Stimulated activated CD4-positive, alpha-beta T cell treated with anti-CD3 and anti-CD28 coated beads, Interleukin-12 subunit alpha, Interleukin-12 subunit beta, amount 100 ng/mL, for 4 hours (primary cell): ENCODE data around the gene CACNA1G.
A peak's percentile ranks its signal among the peaks of the same experiment; 100 is the strongest.

Experiments
- DNase-seq: peaks from one replicate; pipeline ENCODE4 v3.0.0-alpha.2; 2020

The CACNA1G gene

GRCh38 chr17:50560185-50560824 is at the start of gene CACNA1G:
TSS of gene CACNA1G (plus strand) at chr17:50560715. CDS start at chr17:50561460, 745 bp downstream.
- DNase-seq = peak; percentile 87

DNA sequence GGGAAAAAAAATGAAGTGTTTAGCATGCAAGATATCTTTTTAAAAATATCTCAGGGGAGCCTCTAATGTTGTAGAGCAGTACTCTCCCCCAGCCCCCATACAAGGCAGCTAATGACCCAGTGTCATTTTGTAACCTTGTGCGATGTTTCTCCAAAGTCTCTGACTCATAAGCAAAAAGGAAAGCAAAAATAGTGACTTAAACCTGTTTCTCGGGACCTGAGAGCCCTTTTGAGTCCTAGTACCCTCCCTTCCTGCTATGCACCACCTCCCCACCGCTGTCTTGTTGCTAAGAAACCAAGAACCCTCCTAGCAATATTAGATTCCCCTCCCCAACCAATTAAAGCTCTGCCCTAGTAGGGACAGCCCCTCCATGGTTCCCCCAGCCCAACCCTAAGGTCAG is 49.5 kb upstream of the CACNA1G start:
- DNase-seq = peak; percentile 38

DNA sequence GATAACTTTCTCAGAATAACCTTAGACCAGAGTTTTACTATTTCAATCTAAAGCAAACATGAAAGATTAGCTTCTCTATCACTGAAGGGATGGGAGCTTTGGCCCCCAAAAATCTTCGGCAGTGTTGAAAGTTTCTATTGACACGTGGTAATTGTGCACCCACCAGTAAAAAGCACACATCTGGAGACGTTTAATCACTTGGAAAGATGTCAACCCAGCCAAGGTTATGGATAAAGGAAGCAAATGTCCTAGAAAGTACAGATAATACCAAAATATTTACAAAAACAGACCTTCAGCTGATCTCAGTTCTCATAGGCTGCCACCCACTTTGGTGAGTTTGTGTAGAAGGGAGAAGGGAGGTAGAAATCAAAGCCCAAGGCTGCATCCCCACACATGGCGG is 47.0 kb upstream of the CACNA1G start:
- no peak for DNase-seq

- DNase-seq = no peak
These were observed 46.1 kb upstream of the CACNA1G start for GRCh38 chr17:50514388-50514787.

DNA sequence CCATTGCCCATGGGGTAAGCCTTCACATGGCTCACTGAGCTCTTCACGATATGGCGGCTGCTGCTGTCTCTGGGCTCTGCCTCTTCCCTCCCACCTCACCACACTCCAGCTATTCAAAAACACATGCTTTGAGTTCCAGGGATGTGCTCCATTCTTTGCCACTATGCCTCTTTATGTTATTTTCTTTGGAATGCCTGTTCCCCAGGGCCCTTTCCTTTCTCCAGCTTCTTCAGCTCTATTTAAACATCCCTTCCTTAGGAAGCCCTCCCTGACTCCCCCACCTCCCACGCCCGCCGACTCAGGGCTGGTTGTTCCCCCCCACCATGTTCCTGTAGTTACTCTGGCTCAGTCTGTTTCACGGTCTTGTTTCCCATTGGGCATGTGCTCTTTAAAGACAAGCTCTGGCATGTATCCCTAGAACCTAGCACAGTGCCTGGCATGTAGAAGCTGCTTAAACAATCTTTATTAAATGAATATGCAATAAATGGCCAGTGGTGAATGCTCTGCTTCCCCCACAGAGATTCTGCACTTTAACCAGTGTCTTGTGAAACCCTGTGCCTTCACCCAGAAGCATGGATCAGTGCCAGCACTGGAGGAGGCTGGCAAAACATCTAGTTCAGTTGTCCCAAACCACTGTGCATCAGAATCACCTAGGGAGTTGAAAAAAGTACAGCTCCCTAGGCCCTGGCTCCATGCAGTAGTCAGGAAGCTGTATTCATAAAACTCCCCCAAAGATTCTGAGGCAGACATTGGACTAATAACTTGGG is 45.4 kb upstream of the CACNA1G start:
- DNase-seq = no peak

- DNase-seq = no peak
These were observed 43.5 kb upstream of the CACNA1G start for GRCh38 chr17:50517011-50517410.

DNA sequence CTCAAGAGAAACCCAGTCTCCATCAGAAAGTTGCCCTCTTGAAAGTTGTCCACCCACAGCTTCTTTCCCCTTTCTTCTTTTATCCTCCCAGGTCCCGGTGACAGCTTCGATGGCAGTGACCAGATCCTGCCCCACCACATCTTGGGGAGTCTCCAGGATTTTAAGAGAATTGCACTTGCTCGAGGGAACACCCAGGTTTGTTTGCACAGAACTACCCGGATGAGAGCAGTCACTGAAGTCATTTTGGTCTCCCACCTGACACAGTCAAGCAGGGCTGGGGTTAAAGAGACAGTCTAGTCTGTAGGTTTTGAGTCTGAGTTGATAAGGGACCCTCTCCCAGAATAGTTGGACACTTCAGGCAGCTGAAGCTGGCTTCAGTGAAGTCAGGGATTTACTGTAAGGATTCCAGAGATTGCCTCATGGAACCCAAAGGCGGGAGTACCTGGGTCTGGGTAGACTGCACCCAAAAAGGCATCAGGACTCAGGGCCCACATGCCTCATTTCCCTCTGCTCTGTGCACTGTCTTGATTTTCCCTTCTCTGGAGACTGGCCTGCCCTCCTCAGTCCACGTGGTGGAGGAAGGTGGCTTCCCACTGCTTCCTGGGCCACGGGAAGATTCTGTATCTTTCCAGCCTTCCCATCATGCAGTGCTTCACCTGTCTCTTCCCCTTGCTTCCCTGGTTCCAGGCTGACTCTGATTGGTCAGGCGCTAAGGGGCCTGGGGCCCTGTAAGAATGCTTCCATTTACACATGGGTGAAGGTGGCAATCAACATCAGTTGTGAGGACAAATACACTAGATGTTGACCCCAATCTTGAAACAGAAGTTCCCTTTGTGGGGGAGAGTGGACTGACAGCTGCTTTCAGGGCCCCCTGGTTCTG is 42.8 kb upstream of the CACNA1G start:
- DNase-seq = no peak

- no peak for DNase-seq
These were observed 42.0 kb upstream of the CACNA1G start for GRCh38 chr17:50518384-50519023.

DNA sequence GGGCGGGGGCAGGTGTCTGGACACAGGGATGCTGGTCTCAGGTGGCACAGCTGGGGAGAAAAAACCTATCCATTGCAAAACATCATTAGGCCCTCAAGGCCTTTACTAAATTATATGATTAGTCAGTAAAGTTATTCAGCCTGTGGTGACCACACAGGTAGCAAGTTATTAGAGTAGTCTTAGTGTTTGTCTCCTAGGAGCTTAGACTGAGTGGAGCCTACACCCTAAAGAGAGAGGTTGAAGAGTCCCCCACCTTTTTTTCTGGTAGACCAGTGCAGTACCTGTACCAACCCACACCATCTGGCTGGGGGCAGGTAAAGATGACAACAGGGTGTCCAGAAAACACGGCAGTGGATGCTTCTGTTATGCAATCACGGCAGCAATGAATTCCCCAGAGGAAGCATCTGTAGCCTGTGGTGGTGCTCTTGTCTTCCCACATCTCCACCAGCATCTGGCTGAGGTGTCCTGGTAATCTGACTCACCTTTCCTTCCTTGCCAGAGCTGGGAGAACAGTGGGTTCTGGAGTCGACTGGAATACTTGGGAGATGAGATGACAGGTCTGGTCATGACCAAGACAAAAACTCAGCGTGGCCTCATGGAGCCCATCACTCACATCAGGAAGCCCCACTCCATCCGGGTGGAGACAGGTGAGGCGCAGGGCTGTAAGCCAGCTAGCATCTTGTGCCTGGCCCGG is 41.2 kb upstream of the CACNA1G start:
- DNase-seq = no peak

DNA sequence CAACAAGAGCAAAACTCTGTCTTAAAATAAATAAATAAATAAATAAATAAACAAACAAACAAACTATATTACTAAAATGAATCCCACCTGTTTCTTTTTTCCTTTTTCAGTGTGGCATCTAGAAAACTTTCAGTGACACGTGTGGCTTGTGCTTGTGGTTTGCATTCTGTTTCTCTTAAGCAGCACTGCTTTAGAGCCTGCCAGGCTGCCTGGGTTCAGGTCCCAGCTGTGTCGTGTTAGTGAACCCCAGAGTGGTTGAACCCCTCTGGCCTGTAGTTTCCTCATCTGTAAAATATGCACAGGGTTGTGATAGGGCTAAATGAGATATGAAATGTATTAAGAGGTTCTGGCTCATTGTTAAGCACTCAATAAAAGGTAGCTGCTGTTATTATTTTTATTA is 40.0 kb upstream of the CACNA1G start:
- DNase-seq = no peak

- DNase-seq = no peak
These were observed 39.0 kb upstream of the CACNA1G start for GRCh38 chr17:50521514-50521913.

DNA sequence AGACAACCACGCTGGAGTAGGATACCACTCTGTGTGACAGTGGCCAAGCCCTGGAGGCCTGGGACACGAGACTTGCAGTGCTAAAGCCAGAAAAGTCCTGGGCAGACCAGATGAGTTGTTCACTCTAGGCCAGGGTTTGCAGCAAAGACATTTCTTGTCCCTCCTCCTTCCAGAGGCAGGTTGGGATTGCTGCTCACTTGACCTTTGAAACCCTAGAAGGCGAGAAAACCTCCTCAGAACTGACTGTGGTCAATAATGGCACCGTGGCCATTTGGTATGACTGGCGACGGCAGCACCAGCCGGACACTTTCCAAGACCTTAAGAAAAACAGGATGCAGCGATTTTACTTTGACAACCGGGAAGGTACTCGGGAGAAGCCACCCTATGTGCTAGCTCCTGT is 37.7 kb upstream of the CACNA1G start:
- DNase-seq = no peak

- no peak for DNase-seq
These were observed 37.3 kb upstream of the CACNA1G start for GRCh38 chr17:50523208-50523607.

GRCh38 chr17:50524838-50525237 is 35.7 kb upstream of the CACNA1G start:
- DNase-seq = no peak

- no peak for DNase-seq
These were observed 33.3 kb upstream of the CACNA1G start for GRCh38 chr17:50527155-50527762.

DNA sequence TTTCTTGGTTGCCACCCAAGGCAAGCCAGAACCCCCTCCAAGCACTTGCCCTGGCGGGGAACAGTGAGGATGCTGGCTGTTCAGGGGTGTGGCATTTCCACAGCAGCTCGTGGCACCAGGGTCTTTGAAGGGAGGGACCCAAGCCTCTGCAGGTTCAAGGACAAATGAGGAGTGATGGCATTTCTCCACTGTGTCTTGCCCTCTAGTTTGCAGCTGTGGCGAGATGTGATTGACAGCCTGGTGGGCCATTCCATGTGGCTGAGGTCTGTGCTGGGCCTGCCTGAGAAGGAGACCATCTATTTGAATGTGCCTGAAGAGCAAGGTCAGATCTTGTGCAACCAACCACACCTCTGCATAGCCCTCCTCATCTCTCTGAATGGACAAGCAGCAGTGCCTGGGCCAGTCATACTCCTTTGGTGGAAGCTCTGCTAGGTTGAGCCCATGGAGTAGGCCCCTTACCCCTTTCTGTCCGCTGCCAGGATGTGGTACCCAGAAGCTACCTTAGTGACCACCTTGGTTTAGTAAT is 32.5 kb upstream of the CACNA1G start:
- no peak for DNase-seq

- no peak for DNase-seq
These were observed 30.7 kb upstream of the CACNA1G start for GRCh38 chr17:50529849-50530248.

DNA sequence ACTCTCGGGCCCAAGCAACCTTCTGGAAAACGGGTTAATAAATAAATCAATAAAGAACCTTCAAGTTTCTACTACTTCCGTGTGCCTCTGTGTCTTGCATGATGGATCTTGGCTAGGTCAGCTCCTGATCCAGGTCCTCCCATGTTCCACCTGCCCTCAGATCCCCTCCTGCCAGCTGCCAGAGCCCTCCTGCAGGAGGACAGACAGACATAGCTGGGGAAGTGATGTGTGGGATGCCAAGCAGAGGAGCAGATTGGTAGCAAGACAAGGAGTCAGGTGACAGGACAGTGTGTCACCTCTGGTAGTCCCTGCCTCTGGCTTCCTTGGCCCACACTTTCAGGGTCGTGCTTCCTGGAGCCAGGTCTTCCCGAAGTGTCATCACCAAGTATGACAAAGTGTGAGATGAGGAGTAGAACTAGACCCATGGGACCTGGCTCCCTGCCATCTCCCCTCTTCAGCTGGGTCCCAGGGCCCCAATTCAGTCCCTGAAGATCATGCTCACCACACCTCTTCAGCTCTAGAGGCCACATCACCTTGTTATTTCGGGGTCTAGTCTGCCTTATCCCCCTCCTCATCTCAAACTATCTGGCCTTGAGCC is 29.0 kb upstream of the CACNA1G start:
- DNase-seq = no peak

DNA sequence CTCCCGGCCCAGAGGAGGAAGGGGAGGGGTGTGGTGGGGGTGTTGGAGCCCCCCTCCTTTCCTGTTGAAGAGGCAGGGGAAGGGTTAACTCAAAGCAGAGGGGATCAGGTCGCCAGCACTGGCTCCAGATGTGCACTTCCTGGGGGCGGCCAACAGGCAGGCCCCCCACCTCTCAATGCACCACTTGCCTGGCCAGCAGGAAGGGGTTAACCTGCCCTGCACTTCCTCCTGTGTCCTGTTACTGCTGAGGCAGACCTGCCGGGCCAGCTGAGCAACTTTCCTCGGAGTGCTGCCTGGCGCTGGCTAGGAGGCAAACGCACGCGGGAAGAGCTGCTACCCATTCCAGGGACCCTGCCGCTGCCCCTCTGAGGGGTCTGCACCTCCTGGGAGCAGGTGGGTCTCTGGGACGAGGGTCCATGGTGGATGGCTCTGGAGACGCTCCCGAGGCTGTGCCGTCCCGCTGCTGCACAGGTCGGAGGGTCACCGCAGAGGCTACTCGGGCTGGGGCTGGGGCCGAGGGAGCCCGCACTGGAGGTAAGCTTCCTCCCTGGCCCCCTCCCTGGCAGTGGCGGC is 28.0 kb upstream of the CACNA1G start, which contains the start of gene EPN3:
Gene EPN3 (plus strand): TSS at position 284 of the 573 bp plus-strand sequence. CDS start 3,822 bp downstream, outside the sequence.
- no peak for DNase-seq

DNA sequence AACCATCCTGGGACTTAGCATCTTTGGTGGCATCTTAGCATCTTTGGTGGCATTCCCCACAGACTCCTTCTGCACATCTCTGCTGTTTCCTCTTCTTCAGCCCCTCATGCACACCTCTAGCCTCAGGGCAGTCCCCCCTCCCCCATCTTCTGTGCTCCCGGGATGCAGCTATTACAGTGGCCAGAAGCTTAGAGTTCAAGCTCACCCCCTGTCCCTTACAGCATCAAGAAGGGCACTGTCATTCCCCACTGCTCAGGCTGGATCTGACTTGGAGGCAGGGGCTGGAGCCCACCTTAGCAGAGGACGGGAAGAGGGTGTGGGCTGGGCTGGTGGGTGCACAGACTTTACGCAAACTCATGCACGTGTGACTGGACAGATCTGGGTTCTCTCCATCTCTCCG is 27.3 kb upstream of the CACNA1G start:
- DNase-seq = no peak

DNA sequence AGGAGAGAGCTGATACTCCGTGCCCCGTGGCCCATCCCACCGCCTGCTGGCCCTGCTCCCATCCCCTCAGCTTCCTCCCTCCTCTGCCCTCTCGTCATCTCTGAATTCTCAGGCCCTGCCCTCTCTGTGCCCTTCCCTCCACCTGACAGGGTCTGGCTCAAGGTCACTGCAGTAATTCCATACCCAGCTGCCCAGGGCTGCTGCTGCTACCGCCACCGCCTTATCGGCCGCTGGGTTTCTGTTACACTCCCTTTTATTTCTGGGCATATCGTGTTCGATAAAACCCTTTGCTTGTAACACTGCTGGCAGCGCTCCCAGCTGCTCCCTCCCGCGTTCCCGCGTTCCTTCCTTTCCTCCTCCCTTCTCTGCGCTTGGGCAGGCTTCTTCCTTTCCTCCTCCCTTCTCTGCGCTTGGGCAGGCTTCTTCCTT is 26.8 kb upstream of the CACNA1G start:
- DNase-seq = no peak
